AG04449 (cell line): ENCODE results near the gene GDF9.

ENCODE experiments used
- CTCF ChIA-PET: fragments of 350-600 bp; formaldehyde crosslinking; extraction: SDS; loops from one replicate; lab custom pipeline; 2021; ENCODE audit warnings: antibody characterized with exemption; lab: Yijun Ruan, JAX
- POLR2A ChIA-PET: fragments of 400-600, 350-600 bp; formaldehyde crosslinking; extraction: SDS; loops from one replicate; lab custom pipeline; 2020; ENCODE audit warnings: antibody characterized with exemption, inconsistent platforms; lab: Yijun Ruan, JAX
- DNase-seq: peaks from one replicate; pipeline ENCODE4 v3.0.0-alpha.2; 2010; ENCODE audit warnings: low read depth, low spot score
- H3K4me3 ChIP-seq: 2 replicates; pipeline ENCODE4 v1.5.1; 2011; ENCODE audit warnings: low read depth, mild to moderate bottlenecking, control low read depth, low read length
- CTCF ChIP-seq: IDR thresholded peaks from one replicate; pipeline ENCODE4 v1.5.1; 2011; ENCODE audit warnings: mild to moderate bottlenecking, moderate library complexity, low read length, control low read depth, inconsistent platforms; ENCODE audit not compliant: insufficient read depth; ENCODE audit errors: missing control alignments

GDF9 gene

GRCh38 chr5:132901730-132902129, 35.5 kb upstream of the GDF9 start:
- POLR2A ChIA-PET: no interaction called here

GRCh38 chr5:132901036-132901435, 34.8 kb upstream of the GDF9 start:
- no peak for TF ChIP-seq CTCF
- no peak overlapping the region for H3K4me3 ChIP-seq
- no peak for DNase-seq
- POLR2A ChIA-PET: no interaction called here
- CTCF ChIA-PET: interaction anchor here (0.6 to 3.6 kb wide), 4 partner anchors 12 to 18 kb away, joined by 3 to 12 read pairs (median 4); no protein-coding TSS in a partner anchor

More at GRCh38 chr5:132901730-132902129, 35.5 kb upstream of the GDF9 start:
- no peak for DNase-seq
- no peak for TF ChIP-seq CTCF
- CTCF ChIA-PET: interaction anchor here (0.6 to 1.3 kb wide), 2 partner anchors 13 kb away, joined by 3 to 4 read pairs; no protein-coding TSS in a partner anchor
- no peak overlapping the region for H3K4me3 ChIP-seq

- no peak overlapping the region for H3K4me3 ChIP-seq
- DNase-seq: no peak
- ChIA-PET CTCF (interaction anchor here (3.6 kb wide), 1 partner anchor 15 kb away, joined by 12 read pairs; no protein-coding TSS in a partner anchor), POLR2A (no interaction called here)
- no peak for TF ChIP-seq CTCF
Observed at GRCh38 chr5:132898094-132898493, 31.8 kb upstream of the GDF9 start.

GRCh38 chr5:132896685-132897084, 30.4 kb upstream of the GDF9 start:
- DNase-seq: no peak
- H3K4me3 ChIP-seq: no peak overlapping the region
- POLR2A ChIA-PET: no interaction called here
- TF ChIP-seq CTCF: no peak
- CTCF ChIA-PET: interaction anchor here (1.1 to 1.7 kb wide), 2 partner anchors 67 to 76 kb away, joined by 3 to 4 read pairs; no protein-coding TSS in a partner anchor

GRCh38 chr5:132895719-132896305, 29.5 kb upstream of the GDF9 start:
- ChIA-PET POLR2A (no interaction called here), CTCF (interaction anchor here (1.7 to 2.2 kb wide), 2 partner anchors 13 to 67 kb away, joined by 4 to 18 read pairs; no protein-coding TSS in a partner anchor)
- no peak for DNase-seq
- H3K4me3 ChIP-seq: no peak overlapping the region
- TF ChIP-seq CTCF: no peak

GRCh38 chr5:132890817-132891216, 24.5 kb upstream of the GDF9 start:
- DNase-seq: no peak
- no peak overlapping the region for H3K4me3 ChIP-seq
- ChIA-PET POLR2A (no interaction called here), CTCF (interaction anchor here (1.1 to 4.9 kb wide), 6 partner anchors 7 to 71 kb away, joined by 4 to 17 read pairs (median 6); no protein-coding TSS in a partner anchor)
- TF ChIP-seq CTCF: no peak
